HL-60 (cell line): ENCODE data around the gene TSPAN17.

Experiments used
- DNase-seq, 2 experiments: peaks; one replicate each; pipeline ENCODE4 v3.0.0-alpha.2; 2010 to 2020; ENCODE audit warnings: low read depth in 1 of 2, low spot score in 1 of 2
- H3K27ac ChIP-seq: fragments of 250-450 bp; sonication (Bioruptor Pico); replicated peaks from 2 replicates; pipeline ENCODE4 v1.5.1; 2020; ENCODE audit warnings: mild to moderate bottlenecking, moderate library complexity
- H3K27me3 ChIP-seq: fragments of 250-450 bp; sonication (Bioruptor Pico); 2 replicates; pipeline ENCODE4 v1.5.1; 2021; ENCODE audit warnings: mild to moderate bottlenecking, moderate library complexity; ENCODE audit not compliant: insufficient read depth, poor library complexity, severe bottlenecking
- H3K4me3 ChIP-seq: replicated peaks from 2 replicates; pipeline ENCODE4 v1.5.1; 2011; ENCODE audit warnings: mild to moderate bottlenecking, control low read depth, low read length; ENCODE audit not compliant: insufficient read depth
- CTCF ChIP-seq: IDR thresholded peaks from one replicate; pipeline ENCODE4 v1.5.1; 2011; ENCODE audit warnings: low read length, control low read depth, inconsistent platforms; ENCODE audit not compliant: insufficient read depth
- GABPA ChIP-seq: IDR thresholded peaks from 2 replicates; pipeline ENCODE4 v1.6.1; 2012; ENCODE audit warnings: low read depth
- POLR2AphosphoS5 ChIP-seq: IDR thresholded peaks from 2 replicates; pipeline ENCODE4 v1.6.1; 2012; ENCODE audit warnings: low read depth
- REST ChIP-seq: IDR thresholded peaks from 2 replicates; pipeline ENCODE4 v1.6.1; 2012; ENCODE audit warnings: low read depth; ENCODE audit not compliant: insufficient replicate concordance
- SPI1 ChIP-seq: IDR thresholded peaks from 2 replicates; pipeline ENCODE4 v1.6.1; 2012; ENCODE audit warnings: low read depth, mild to moderate bottlenecking, borderline replicate concordance

TSPAN17 gene

GRCh38 chr5:176679365-176680225, 32.3 kb downstream of the TSPAN17 start:
- no peak overlapping the region for H3K27ac ChIP-seq
- peaks cover 30% of the 10 kb centered on the region for H3K27me3 ChIP-seq
- TF ChIP-seq POLR2AphosphoS5 (no peak), GABPA (no peak), SPI1 (no peak), REST (no peak)
- no peak overlapping the region for H3K4me3 ChIP-seq
- no peak for DNase-seq

- TF ChIP-seq POLR2AphosphoS5, result no peak
- no peak for TF ChIP-seq REST
- no peak for TF ChIP-seq SPI1
- TF ChIP-seq GABPA, result no peak
- no peak for TF ChIP-seq CTCF
- Histone ChIP-seq H3K27ac (no peak overlapping the region), H3K27me3 (peaks cover 30% of the 10 kb centered on the region), H3K4me3 (no peak overlapping the region)
- no peak for DNase-seq
Measured at GRCh38 chr5:176680226-176680563, 32.9 kb downstream of the TSPAN17 start.

- no peak for DNase-seq
- TF ChIP-seq SPI1, result no peak
- TF ChIP-seq POLR2AphosphoS5, result no peak
- TF ChIP-seq CTCF, result no peak
- TF ChIP-seq REST, result no peak
- no peak for TF ChIP-seq GABPA
- Histone ChIP-seq H3K4me3 (no peak overlapping the region), H3K27ac (no peak overlapping the region), H3K27me3 (peaks cover 30% of the 10 kb centered on the region)
Measured at GRCh38 chr5:176682016-176682531, 34.8 kb downstream of the TSPAN17 start.
